PC-3 (cell line): ENCODE data around the gene PSMG3. TPM values are rescaled to one million over a fixed set of nuclear protein-coding genes. Genes with fewer than 3 reads are reported as not detected.
A peak's percentile ranks its signal among the peaks of the same experiment; 100 is the strongest.

Source experiments
- ATAC-seq: fragments of 200-7000 bp; cut with Tn5 transposase; 2 replicates; pipeline ENCODE4 v1.9.1; 2020; ENCODE audit warnings: mild to moderate bottlenecking, moderate library complexity
- BruUV-seq: library from RNA; stranded (reverse); fragments of 400-500 nt; replicated peaks from 2 replicates; lab custom pipeline; 2021; lab: Mats Ljungman, UMichigan
- CTCF ChIA-PET: fragments of 300-600 bp; sonication (Branson Sonifier 250); formaldehyde crosslinking; loops from one replicate; lab custom pipeline; 2022; ENCODE audit warnings: antibody characterized with exemption; lab: Charles Lee
- POLR2A ChIA-PET: fragments of 300-600 bp; sonication (Branson Sonifier 250); formaldehyde crosslinking; loops from one replicate; lab custom pipeline; 2022; ENCODE audit warnings: antibody characterized with exemption; ENCODE audit not compliant: unreplicated experiment; lab: Charles Lee
- DNase-seq: peaks from one replicate; pipeline ENCODE4 v3.0.0-alpha.2; 2015
- H2AFZ ChIP-seq: fragments of 300-600 bp; sonication (generic); 2 replicates; pipeline ENCODE4 v1.6.0; 2016; ENCODE audit warnings: antibody characterized with exemption, low read length
- H3F3A ChIP-seq: fragments of 300-600 bp; sonication (generic); one replicate; pipeline ENCODE4 v1.6.0; 2017; ENCODE audit warnings: antibody characterized with exemption, low read length, control low read depth, mild to moderate bottlenecking; ENCODE audit not compliant: unreplicated experiment
- H3K27ac ChIP-seq: fragments of 300-600 bp; sonication (generic); 2 replicates; pipeline ENCODE4 v1.5.1; 2016; ENCODE audit warnings: mild to moderate bottlenecking, low read length
- H3K27me3 ChIP-seq: fragments of 300-600 bp; sonication (generic); 2 replicates; pipeline ENCODE4 v1.6.1; 2016; ENCODE audit warnings: low read length, mixed read lengths
- H3K36me3 ChIP-seq: fragments of 300-600 bp; sonication (generic); 2 replicates; pipeline ENCODE4 v1.6.1; 2016; ENCODE audit warnings: low read depth, mixed run types, low read length, mixed read lengths
- H3K4me1 ChIP-seq: fragments of 300-600 bp; sonication (generic); 2 replicates; pipeline ENCODE4 v1.5.1; 2016; ENCODE audit warnings: low read length; ENCODE audit not compliant: insufficient read depth
- H3K4me2 ChIP-seq: fragments of 300-600 bp; sonication (generic); 2 replicates; pipeline ENCODE4 v1.6.0; 2016; ENCODE audit warnings: low read length
- H3K4me3 ChIP-seq: fragments of 300-600 bp; sonication (generic); 2 replicates; pipeline ENCODE4 v1.5.1; 2016; ENCODE audit warnings: mild to moderate bottlenecking, low read length, mixed read lengths
- H3K79me2 ChIP-seq: fragments of 300-600 bp; sonication (generic); 2 replicates; pipeline ENCODE4 v1.6.1; 2017; ENCODE audit warnings: low read length, mixed read lengths
- H3K9ac ChIP-seq: fragments of 300-600 bp; sonication (generic); 2 replicates; pipeline ENCODE4 v1.6.0; 2016; ENCODE audit warnings: mild to moderate bottlenecking, low read length
- H3K9me2 ChIP-seq: fragments of 300-600 bp; sonication (generic); replicated peaks from 2 replicates; pipeline ENCODE4 v1.6.1; 2016; ENCODE audit warnings: mixed run types, low read length, mixed read lengths
- H3K9me3 ChIP-seq: fragments of 300-600 bp; sonication (generic); 2 replicates; pipeline ENCODE4 v1.6.1; 2016; ENCODE audit warnings: low read length, mixed read lengths
- H4K20me1 ChIP-seq: fragments of 300-600 bp; sonication (generic); 2 replicates; pipeline ENCODE4 v1.6.1; 2016; ENCODE audit warnings: low read length, mixed read lengths
- EZH2 ChIP-seq: fragments of 300-600 bp; sonication (generic); IDR thresholded peaks from one replicate; pipeline ENCODE4 v1.6.1; 2017; ENCODE audit warnings: antibody characterized with exemption, mild to moderate bottlenecking, low read length; ENCODE audit not compliant: unreplicated experiment
- EZH2phosphoT487 ChIP-seq: fragments of 300-600 bp; sonication (generic); IDR thresholded peaks from 2 replicates; pipeline ENCODE4 v1.6.1; 2018; ENCODE audit warnings: mild to moderate bottlenecking, antibody characterized with exemption, low read length, borderline replicate concordance
- intact Hi-C: fragments of 100-400 bp; cut with micrococcal nuclease; formaldehyde crosslinking; loops from 2 replicates; pipeline ENCODE4 v1.9.0; 2023
- total RNA-seq: library from RNA; depleted of rRNA; stranded (reverse); fragments of >200 nt; gene quantifications from 2 replicates; pipeline ENCODE4 v1.2.3, GENCODE V29; 2014
- TF ChIP-seq, protein P1 (sequence below): fragments of 300-600 bp; sonication (generic); conservative IDR thresholded peaks from 2 replicates; pipeline ENCODE4 v1.5.1; 2017; ENCODE audit warnings: antibody characterized with exemption, low read depth, mild to moderate bottlenecking, low read length

The PSMG3 gene
- total RNA-seq, 1 experiment from 2014 or later: 133 TPM

DNA sequence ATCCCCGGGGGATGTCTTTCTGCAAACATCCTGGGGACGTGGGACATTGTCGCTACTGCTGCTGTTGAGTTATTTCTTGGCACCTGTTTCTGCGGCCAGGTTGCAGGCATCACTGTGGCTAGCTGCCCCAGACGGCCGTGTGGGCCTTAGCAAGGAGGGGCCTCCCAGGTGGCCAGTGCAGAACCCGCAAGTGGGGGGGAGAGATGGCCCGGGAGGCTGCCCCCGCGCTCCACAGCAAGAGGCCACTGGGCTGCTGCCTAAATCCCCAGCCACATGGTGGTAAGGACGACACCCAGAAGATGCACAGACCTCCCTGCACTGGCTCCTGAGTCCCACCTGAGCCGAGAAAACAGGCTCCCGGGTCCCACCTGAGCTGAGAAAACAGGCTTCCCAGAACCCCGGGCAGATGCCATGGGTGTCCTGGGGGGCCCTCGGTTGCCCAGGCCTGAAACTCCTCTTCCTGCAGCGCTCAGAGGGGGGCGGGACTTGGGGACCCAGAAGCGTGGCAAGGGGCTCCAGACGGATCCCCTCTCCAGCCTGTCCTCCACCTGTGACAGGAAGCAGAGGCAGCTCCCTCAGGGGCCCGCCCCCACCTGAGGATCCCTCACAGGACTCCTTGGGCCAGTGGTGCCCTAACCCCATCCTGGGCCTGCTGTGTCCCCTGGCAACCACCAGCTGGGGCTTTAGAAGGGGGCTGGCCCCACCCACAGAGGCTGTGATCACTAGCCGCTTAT, 40.3 kb downstream of the PSMG3 start:
- POLR2A ChIA-PET: interaction anchor here (0.6 kb wide), 1 partner anchor 11 kb away, joined by 3 read pairs; no protein-coding TSS in a partner anchor

DNA sequence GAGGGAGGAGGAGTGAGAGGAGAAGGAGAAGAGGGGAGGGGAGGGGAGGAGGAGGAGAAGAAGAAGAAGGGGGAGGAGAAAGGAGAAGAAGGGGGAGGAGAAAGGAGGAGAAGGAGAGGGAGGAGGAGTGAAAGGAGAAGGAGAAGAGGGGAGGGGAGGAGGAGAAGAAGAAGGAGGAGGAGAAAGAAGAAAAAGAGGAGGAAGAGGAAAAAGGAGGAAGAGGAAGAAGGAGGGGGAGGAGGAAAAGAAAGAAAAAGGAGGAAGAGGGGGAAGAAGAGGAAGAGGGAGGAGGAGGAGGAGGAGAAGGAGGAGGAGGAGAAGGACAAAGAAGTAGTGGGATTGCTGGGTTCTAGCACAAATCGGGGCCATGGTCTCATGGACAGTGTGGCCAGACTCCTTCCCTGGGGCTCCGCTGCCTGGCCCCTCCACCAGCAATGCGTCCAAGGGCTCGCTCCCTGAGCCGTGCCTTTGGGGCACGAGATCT, 43.5 kb downstream of the PSMG3 start:
- H2AFZ ChIP-seq: no peak overlapping the region
- CTCF ChIA-PET: no interaction called here
- H3K9ac ChIP-seq: no peak overlapping the region
- ATAC-seq (peak; percentile 34), DNase-seq (peak; percentile 36)
- H3F3A ChIP-seq: no peaks in the 10 kb centered on the region
- H3K79me2 ChIP-seq: peaks cover 4% of the 10 kb centered on the region
- BruUV-seq: no TSS peak
- intact Hi-C loops: no loop called here
- TF ChIP-seq, protein P1, sequence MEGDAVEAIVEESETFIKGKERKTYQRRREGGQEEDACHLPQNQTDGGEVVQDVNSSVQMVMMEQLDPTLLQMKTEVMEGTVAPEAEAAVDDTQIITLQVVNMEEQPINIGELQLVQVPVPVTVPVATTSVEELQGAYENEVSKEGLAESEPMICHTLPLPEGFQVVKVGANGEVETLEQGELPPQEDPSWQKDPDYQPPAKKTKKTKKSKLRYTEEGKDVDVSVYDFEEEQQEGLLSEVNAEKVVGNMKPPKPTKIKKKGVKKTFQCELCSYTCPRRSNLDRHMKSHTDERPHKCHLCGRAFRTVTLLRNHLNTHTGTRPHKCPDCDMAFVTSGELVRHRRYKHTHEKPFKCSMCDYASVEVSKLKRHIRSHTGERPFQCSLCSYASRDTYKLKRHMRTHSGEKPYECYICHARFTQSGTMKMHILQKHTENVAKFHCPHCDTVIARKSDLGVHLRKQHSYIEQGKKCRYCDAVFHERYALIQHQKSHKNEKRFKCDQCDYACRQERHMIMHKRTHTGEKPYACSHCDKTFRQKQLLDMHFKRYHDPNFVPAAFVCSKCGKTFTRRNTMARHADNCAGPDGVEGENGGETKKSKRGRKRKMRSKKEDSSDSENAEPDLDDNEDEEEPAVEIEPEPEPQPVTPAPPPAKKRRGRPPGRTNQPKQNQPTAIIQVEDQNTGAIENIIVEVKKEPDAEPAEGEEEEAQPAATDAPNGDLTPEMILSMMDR: no peak
- no peak for TF ChIP-seq EZH2phosphoT487
- TF ChIP-seq EZH2: no peak
- H3K27ac ChIP-seq: no peak overlapping the region
- no peaks in the 10 kb centered on the region for H3K9me3 ChIP-seq
- POLR2A ChIA-PET: no interaction called here
- H4K20me1 ChIP-seq: no peaks in the 10 kb centered on the region
- no peaks in the 10 kb centered on the region for H3K27me3 ChIP-seq
- H3K4me1 ChIP-seq: peaks cover 5% of the 10 kb centered on the region; the same call in 1 of the 2 replicates
- no peaks in the 10 kb centered on the region for H3K36me3 ChIP-seq
- peak overlapping the region; percentile 23; the same call in 1 of the 2 replicates for H3K4me2 ChIP-seq
- peak overlapping the region; percentile 9; the same call in 1 of the 2 replicates for H3K4me3 ChIP-seq
- H3K9me2 ChIP-seq: no peaks in the 10 kb centered on the region

More for the DNA sequence above, 40.3 kb downstream of the PSMG3 start:
- ATAC-seq (no peak), DNase-seq (no peak)
- H3K4me1 ChIP-seq: peaks cover 20% of the 10 kb centered on the region
- intact Hi-C loops: no loop called here
- H3K36me3 ChIP-seq: no peaks in the 10 kb centered on the region; the same call in 1 of the 2 replicates
- H3K4me3 ChIP-seq: no peak overlapping the region
- H3K27ac ChIP-seq: no peak overlapping the region
- BruUV-seq: no TSS peak
- no peaks in the 10 kb centered on the region for H3K9me3 ChIP-seq
- H3K9me2 ChIP-seq: no peaks in the 10 kb centered on the region
- H4K20me1 ChIP-seq: peaks cover 6% of the 10 kb centered on the region; the same call in 1 of the 2 replicates
- H3K4me2 ChIP-seq: peak overlapping the region; percentile 67; the same call in 1 of the 2 replicates
- TF ChIP-seq EZH2 (no peak), EZH2phosphoT487 (no peak)
- TF ChIP-seq, protein P1: no peak
- peaks cover 32% of the 10 kb centered on the region for H3K79me2 ChIP-seq
- H3K27me3 ChIP-seq: no peaks in the 10 kb centered on the region
- H3F3A ChIP-seq: peaks cover 7% of the 10 kb centered on the region
- no peak overlapping the region for H2AFZ ChIP-seq
- H3K9ac ChIP-seq: no peak overlapping the region
- CTCF ChIA-PET: no interaction called here

DNA sequence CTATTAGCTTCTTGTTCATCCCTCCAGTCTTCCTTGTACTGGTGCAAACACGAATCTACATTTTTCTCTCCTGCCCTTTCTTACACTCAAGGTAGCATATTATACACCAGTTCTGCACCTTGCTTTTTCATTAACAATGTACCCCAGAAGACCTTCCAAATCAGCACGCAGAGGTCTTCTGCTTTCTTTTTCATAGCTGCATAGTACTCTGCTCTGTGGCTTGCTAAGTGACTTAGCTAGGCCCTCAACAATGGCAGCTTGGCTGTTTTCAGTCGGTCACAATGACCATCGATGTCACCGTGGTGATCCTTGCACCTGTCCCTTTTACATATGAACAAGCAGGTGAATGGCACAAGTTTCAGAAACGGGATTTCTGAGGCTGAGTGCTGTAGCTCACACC, 44.4 kb downstream of the PSMG3 start:
- H3K9me3 ChIP-seq: no peaks in the 10 kb centered on the region
- no TSS peak for BruUV-seq
- H3F3A ChIP-seq: no peaks in the 10 kb centered on the region
- ChIA-PET POLR2A (interaction anchor here (0.8 kb wide), 1 partner anchor 94 kb away, joined by 4 read pairs; no protein-coding TSS in a partner anchor), CTCF (no interaction called here)
- H3K9ac ChIP-seq: no peak overlapping the region
- intact Hi-C loops: no loop called here
- ATAC-seq (no peak), DNase-seq (no peak)
- TF ChIP-seq EZH2phosphoT487: no peak
- TF ChIP-seq, protein P1: no peak
- TF ChIP-seq EZH2: no peak
- no peak overlapping the region for H2AFZ ChIP-seq
- no peaks in the 10 kb centered on the region for H4K20me1 ChIP-seq
- H3K4me3 ChIP-seq: no peak overlapping the region
- no peaks in the 10 kb centered on the region for H3K36me3 ChIP-seq
- H3K9me2 ChIP-seq: no peaks in the 10 kb centered on the region
- H3K4me2 ChIP-seq: no peak overlapping the region
- no peak overlapping the region for H3K27ac ChIP-seq
- H3K4me1 ChIP-seq: peaks cover 11% of the 10 kb centered on the region
- H3K27me3 ChIP-seq: no peaks in the 10 kb centered on the region
- H3K79me2 ChIP-seq: no peaks in the 10 kb centered on the region
